DMS114 treated with DMSO at 0.1 percent for 48 hours (cell line): ENCODE results near the gene MINAR1.

Experiments
- DNase-seq: peaks from one replicate; lab custom pipeline; 2025; ENCODE audit not compliant: unreplicated experiment; lab: John Stamatoyannopoulos, UW

The MINAR1 gene

GRCh38 chr15:79430901-79431635 is 1.1 kb upstream of the MINAR1 start:
- DNase-seq: no peak

- DNase-seq: no peak
These were observed 474 bp downstream of the MINAR1 start for GRCh38 chr15:79432345-79433275.

GRCh38 chr15:79433276-79433990 is 1.3 kb downstream of the MINAR1 start:
- DNase-seq: no peak

DNA sequence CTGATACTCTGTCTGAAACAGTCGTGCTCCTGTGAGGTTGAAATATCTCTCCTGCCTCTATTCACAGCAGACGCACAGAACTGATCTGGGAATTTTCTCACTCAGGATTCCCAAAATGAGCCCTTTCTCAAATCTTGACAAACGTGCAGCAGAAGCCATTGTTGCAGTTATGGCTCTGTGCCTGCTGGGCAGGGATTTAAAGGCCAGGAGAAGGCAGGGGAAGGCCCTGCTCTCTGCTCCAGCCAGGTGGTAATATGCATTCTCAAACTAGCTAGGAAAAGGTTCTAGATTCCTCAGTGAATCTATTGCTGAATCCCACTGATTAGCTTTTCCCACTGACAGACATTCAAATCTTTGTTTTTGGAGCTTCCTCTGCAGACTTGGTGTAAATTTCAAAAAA is 2.2 kb downstream of the MINAR1 start:
- no peak for DNase-seq

DNA sequence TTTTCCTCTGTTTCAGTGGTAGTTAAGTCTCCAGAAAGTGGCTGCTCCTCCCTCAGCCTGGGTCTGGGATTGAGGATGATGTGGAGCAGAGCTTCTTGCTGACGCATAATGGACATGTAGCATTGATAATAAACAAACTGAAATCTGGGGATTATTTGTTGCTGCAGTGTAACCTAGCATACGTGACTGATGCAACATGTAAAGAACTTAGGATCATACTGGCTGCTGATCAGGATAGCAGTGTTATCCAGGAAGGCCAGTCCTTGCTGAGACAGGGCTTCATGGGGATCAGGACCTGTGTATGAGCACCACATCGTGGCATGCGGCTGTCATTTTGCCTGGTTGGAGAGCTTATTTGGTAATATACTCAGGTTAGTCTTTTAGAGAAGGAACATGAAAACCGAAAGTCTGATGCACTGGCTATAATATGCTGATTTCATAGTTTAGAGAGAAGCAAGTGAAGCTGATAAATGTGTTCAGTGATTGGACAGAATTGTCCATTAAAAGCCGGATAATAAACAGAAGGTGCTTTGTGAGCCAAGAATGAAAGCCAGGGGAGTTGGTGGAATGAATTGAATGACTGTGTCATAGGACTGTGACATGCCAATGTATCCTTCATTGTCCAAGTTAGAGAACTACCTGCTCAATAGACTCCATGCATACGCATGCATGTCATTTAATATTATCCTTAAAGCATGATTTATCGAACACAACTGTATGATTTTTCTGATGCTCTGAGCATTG is 4.1 kb downstream of the MINAR1 start:
- DNase-seq: no peak

GRCh38 chr15:79437275-79438000 is 5.3 kb downstream of the MINAR1 start:
- DNase-seq: no peak

DNA sequence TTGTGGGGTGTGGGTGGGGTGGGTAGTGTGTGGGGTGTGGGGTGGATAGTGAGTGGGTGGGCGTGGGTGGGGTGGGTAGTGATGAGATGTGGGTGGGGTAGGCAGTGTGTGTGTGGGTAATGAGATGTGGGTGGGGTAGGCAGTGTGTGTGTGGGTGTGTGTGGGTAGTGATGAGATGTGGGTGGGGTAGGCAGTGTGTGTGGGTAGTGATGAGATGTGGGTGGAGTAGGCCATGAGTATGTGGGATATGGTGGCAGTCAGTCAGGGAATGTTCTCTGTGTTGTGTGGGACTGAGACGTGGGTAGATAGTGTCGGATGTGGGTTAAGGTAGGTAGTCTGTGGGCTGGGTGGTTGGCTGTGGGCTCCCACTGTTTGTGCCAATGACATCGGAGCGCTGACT is 7.1 kb downstream of the MINAR1 start:
- DNase-seq: no peak

DNA sequence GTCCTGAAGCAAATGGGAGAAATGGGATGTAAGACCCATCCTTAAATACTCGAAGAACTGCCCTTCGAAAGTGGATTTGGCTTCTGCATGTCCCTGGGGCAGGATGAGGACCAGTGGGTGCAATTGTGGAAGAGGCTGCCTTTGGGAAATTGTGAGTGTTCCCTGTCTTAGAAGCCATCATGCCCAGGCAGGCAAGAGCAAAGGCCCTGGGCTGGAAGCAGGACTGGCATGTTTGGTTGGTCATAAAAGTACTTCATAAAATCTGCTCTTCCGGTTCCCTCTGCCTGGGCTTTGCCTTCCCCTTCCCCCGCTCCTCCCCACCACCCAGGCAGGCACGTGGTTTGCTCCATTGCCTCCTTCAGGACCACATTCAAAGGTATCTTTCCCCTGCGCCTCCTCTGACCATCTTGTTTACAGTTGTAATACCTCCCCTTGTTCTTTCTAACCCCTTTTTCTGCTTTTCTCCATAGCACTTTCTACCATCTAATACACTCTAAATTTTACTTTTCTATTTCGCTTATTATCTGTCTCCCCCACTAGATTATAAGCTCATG is 8.3 kb downstream of the MINAR1 start:
- DNase-seq: no peak

DNA sequence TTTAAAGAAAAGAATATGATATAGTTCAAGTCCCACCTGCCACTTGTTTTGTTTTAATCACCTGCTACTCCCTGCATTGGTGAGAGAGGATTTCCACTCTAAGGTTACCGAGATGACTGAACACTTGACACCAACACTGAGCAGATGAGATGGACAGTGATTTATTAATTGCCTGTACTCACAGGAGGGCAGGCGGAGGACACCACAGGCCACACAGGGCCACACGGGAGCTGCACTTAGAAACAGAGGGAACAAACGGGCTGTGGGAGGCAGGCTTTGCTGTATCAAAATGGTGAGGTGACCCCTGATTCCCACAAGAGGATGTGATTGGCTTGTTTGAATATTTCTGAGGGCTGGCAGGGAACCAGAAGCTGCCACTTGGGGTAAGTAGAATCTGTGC is 10.8 kb downstream of the MINAR1 start:
- DNase-seq: no peak

DNA sequence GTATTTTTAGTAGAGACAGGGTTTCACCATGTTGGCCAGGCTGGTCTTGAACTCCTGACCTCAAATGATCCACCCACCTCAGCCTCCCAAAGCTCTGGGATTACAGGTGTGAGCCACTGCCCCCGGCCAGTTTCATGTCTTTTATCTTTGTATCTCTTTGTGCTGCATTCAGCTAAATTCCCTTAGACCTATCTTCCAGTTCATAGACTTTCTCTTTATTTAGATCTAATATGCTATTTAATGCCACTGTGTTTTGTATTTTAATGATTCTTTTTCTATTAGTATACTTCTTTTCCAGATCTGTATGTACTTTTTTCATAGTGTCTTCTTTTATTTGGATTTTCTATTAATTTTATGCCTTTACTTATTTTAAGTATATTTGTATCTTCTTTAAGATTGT is 14.9 kb downstream of the MINAR1 start:
- DNase-seq: no peak

DNA sequence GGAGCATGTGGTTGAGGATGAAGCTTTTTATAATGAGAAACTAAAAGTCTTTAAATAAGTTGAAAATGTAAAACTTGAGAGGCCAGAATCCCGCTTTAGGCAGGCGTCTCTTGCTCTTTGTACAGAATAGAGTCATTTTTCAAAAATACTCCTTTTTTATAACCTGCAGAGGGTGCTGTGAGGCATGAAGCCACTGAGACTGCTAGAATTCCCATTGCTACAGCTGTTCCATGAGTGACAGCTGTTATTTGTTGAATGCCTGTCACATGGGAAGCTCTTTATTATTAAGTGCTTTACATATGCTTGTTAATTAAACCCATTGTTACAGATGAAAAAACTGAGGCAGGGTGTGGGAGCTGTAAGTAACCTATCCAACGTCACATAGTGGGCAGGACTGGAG is 18.5 kb downstream of the MINAR1 start:
- no peak for DNase-seq

DNA sequence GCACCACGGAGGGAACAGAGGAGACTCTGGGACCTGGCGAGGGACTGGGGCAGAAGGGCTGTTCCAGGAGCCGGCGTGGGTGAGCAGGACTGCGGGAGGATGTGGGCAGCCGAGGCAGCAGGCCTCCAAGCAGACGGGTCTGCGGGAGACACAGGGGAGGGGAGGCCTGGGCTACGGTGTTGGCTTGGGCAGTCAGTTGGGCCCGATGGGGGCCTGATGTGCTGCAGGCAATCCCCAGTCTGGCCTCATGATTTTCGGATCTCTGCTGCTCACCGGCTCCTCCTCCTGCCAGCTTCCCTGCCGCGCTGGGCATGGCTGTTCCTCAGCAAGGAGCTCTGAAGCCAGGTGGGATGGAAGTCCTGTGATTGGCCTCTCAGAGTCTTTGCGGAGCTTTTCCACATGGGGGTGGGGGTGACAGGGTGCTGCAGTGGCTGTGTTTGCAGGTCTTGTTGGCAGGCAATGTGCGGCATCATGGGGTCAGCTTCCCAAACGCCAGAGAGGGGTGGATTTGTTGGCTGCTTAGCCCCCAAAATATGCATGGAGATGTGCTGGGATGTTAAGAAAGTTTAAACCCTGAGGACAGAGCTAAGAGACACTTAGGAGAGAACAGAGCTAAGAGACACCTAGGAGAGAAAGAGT is 19.3 kb downstream of the MINAR1 start:
- no peak for DNase-seq

DNA sequence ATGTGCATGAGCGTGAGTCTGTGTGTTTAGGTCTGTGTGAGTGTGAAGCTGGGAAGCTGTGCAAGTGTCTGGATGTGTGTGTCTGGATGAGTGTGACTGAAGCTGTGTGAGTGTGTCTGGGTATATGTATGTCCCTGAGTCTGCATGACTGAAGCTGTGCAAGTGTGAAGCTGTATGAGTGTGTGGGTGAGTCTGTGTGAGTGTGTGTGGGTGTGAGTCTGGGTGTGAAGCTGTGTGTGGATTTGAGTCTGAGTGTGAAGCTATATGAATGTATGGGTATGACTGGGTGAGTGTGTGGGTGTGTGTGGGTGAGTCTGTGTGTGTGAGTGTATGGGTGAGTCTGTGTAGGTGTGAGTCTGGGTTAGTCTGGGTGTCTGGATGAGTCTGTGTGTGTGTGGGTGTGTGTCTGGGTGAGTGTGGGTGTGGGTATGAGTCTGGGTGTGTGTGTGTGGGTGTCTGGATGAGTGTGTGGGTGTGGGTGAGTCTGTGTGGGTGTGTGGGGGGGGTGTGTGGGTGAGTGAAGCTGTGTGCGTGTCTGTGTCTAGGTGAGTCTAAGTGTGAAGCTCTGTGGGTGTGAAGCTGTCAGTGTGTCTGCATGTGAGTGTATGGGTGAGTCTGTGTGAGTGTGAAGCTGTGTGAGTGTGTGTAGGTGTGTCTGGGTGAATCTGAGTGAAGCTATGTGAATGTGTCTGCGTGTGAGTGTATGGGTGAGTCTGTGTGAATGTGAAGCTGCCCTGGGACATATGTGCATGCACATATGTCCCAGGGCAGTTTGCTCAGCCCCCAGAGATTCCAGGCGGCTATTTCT is 20.3 kb downstream of the MINAR1 start:
- no peak for DNase-seq

- no peak for DNase-seq
These were observed 21.3 kb downstream of the MINAR1 start for GRCh38 chr15:79453446-79453845.

DNA sequence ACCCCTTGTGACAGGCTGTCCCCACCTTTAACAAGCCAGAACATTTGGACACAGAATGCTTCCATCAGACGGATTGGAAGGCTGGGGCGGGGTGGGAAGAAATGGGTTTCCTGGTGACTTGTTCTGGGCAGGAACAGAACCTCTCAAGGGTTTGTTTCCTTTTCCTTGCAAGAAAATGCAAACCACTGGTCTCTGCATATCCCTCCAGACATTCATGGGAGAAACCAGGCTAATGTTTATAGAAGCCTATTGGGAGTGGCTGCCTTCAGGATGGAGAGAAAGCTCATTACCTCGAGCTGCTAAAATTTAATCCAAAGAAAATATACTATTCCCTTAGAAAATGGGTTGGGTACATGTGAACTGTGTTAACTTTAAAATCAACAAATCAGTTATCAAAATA is 21.9 kb downstream of the MINAR1 start:
- DNase-seq: no peak

DNA sequence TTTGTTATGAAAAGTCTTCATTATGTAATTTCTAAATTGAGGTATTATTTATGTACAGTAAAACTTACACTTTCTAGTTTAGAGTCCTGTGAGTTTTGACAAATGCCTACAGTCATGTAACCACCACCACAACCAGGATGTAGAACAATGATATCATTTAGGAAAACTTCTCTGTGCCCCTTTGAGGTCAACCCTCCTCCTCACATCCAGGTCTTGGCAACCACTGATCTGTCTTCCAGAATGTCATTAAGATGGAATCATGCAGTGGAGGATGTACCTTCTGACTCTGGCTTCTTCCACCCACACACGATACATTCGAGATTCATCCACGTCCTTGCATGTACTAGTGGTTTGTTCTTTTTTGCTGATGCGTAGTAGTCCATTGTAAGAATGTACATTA is 23.2 kb downstream of the MINAR1 start:
- no peak for DNase-seq

DNA sequence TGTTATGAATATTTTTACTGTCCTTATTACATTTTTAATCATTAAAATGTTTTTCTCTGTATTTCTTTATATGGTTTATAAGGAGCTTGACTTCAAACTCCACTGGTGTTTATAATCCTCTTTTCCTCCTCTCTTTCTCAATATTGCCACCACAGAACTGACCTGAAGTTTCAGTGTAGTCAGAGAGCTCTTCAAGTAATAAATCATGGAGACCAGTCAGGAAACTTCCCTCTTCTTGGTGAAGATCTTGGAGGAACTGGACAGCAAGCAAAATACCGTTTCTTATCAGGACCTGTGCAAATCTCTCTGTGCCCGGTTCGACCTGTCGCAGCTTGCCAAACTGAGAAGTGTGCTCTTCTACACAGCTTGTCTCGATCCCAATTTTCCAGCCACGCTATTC is 23.8 kb downstream of the MINAR1 start:
- DNase-seq: no peak

GRCh38 chr15:79458491-79458890 is 26.4 kb downstream of the MINAR1 start:
- DNase-seq: no peak

- DNase-seq: no peak
These were observed 27.5 kb downstream of the MINAR1 start for GRCh38 chr15:79459666-79460065.
